OCI-LY7 (cell line): ENCODE results near the gene SWT1. TPM values are rescaled to one million over a fixed set of nuclear protein-coding genes. Genes with fewer than 3 reads are reported as not detected.

Experiments used
- BruUV-seq: library from RNA; stranded (reverse); fragments of 400-500 nt; replicated peaks from 2 replicates; lab custom pipeline; 2021; lab: Mats Ljungman, UMichigan
- CTCF ChIA-PET: fragments of 300-600 bp; sonication (Branson Sonifier 250); formaldehyde crosslinking; loops from one replicate; lab custom pipeline; 2022; ENCODE audit warnings: antibody characterized with exemption; ENCODE audit not compliant: unreplicated experiment; lab: Charles Lee
- POLR2A ChIA-PET: fragments of 300-600 bp; sonication (Branson Sonifier 250); formaldehyde crosslinking; loops from one replicate; lab custom pipeline; 2022; ENCODE audit warnings: antibody characterized with exemption; lab: Charles Lee
- DNase-seq: peaks from one replicate; pipeline ENCODE4 v3.0.0-alpha.2; 2015; ENCODE audit warnings: low spot score
- H2AFZ ChIP-seq: fragments of 200-600 bp; sonication (generic), shearing (Covaris generic); 2 replicates; pipeline ENCODE4 v1.6.1; 2014; ENCODE audit warnings: mild to moderate bottlenecking, antibody characterized with exemption, low read length, moderate library complexity
- H3K27ac ChIP-seq: fragments of 200-600 bp; sonication (generic); 2 replicates; pipeline ENCODE4 v1.5.1; 2014; ENCODE audit warnings: mixed run types, low read depth, mild to moderate bottlenecking, moderate library complexity, low read length, inconsistent platforms; ENCODE audit not compliant: poor library complexity, severe bottlenecking
- H3K36me3 ChIP-seq: fragments of 200-600 bp; sonication (generic); 2 replicates; pipeline ENCODE4 v1.6.1; 2014; ENCODE audit warnings: mild to moderate bottlenecking, antibody characterized with exemption, low read length, moderate library complexity, mixed read lengths; ENCODE audit not compliant: insufficient read depth
- H3K4me1 ChIP-seq: fragments of 200-600 bp; sonication (generic); 2 replicates; pipeline ENCODE4 v1.5.1; 2014; ENCODE audit warnings: mild to moderate bottlenecking, low read length; ENCODE audit not compliant: insufficient read depth, poor library complexity, severe bottlenecking
- H3K4me2 ChIP-seq: fragments of 200-600 bp; sonication (generic); 2 replicates; pipeline ENCODE4 v1.6.1; 2014; ENCODE audit warnings: mild to moderate bottlenecking, low read length
- H3K4me3 ChIP-seq: fragments of 200-600 bp; sonication (generic); 2 replicates; pipeline ENCODE4 v1.5.1; 2014; ENCODE audit warnings: mild to moderate bottlenecking, low read depth, low read length; ENCODE audit not compliant: poor library complexity, severe bottlenecking
- H3K79me2 ChIP-seq: fragments of 200-600 bp; sonication (generic); 2 replicates; pipeline ENCODE4 v1.6.1; 2016; ENCODE audit warnings: low read depth, mild to moderate bottlenecking, low read length, moderate library complexity, mixed read lengths; ENCODE audit not compliant: insufficient read depth
- H3K9me2 ChIP-seq: fragments of 200-600 bp; sonication (generic); 2 replicates; pipeline ENCODE4 v1.6.1; 2016; ENCODE audit warnings: mild to moderate bottlenecking, low read length, mixed read lengths; ENCODE audit not compliant: insufficient read depth
- H3K9me3 ChIP-seq: fragments of 200-600 bp; sonication (generic); 2 replicates; pipeline ENCODE4 v1.6.1; 2014; ENCODE audit warnings: mild to moderate bottlenecking, mixed run types, low read length, mixed read lengths
- H4K20me1 ChIP-seq: fragments of 200-600 bp; sonication (generic); 2 replicates; pipeline ENCODE4 v1.6.1; 2014; ENCODE audit warnings: mild to moderate bottlenecking, antibody characterized with exemption, low read length, moderate library complexity, mixed read lengths; ENCODE audit not compliant: insufficient read depth
- CTCF ChIP-seq: fragments of 200-600 bp; sonication (generic); conservative IDR thresholded peaks from 2 replicates; pipeline ENCODE4 v1.5.1; 2014; ENCODE audit warnings: mild to moderate bottlenecking, antibody characterized with exemption, low read length, moderate library complexity, mixed read lengths
- EZH2phosphoT487 ChIP-seq: fragments of 200-600 bp; sonication (generic); IDR thresholded peaks from 2 replicates; pipeline ENCODE4 v1.6.1; 2018; ENCODE audit warnings: low read depth, borderline replicate concordance, mild to moderate bottlenecking, mixed run types, antibody characterized with exemption, low read length, moderate library complexity, mixed read lengths
- intact Hi-C: fragments of 100-400 bp; cut with micrococcal nuclease; formaldehyde crosslinking; loops from one replicate; pipeline ENCODE4 v1.10.0; 2022; ENCODE audit not compliant: unreplicated experiment
- total RNA-seq, 2 experiments: library from RNA; depleted of rRNA in 1 of 2; stranded (reverse); fragments of >200 nt in 1 of 2; shearing (Covaris generic) in 1 of 2; gene quantifications; 2 replicates each; pipeline ENCODE4 v1.2.3, GENCODE V29; 2014 to 2022

SWT1 gene
- total RNA-seq, 2 experiments from 2014 or later: 2.1 to 2.6 TPM

- Histone ChIP-seq H3K4me2 (no peak overlapping the region), H3K4me3 (no peak overlapping the region), H3K4me1 (peaks cover 13% of the 10 kb centered on the region), H3K36me3 (peaks cover 32% of the 10 kb centered on the region), H3K27ac (no peak overlapping the region), H3K9me2 (no peaks in the 10 kb centered on the region), H3K79me2 (peaks cover 12% of the 10 kb centered on the region), H2AFZ (no peak overlapping the region), H3K9me3 (no peaks in the 10 kb centered on the region), H4K20me1 (no peaks in the 10 kb centered on the region)
- intact Hi-C loops: loop anchor here (10.0 kb wide), 1 partner anchor 1097 kb away; the partner anchor contains the start of gene TSEN15
- no peak for DNase-seq
- CTCF ChIA-PET: no interaction called here
- TF ChIP-seq CTCF (no peak), EZH2phosphoT487 (no peak)
- BruUV-seq: no TSS peak
- POLR2A ChIA-PET: interaction anchor here (0.7 to 1.0 kb wide), 2 partner anchors 12 to 17 kb away, joined by 3 read pairs; no protein-coding TSS in a partner anchor
Observed at GRCh38 chr1:185152187-185152767, 4.7 kb upstream of the SWT1 start.

GRCh38 chr1:185154912-185155513 is 2.0 kb upstream of the SWT1 start:
- BruUV-seq: no TSS peak

More at GRCh38 chr1:185154912-185155513, 2.0 kb upstream of the SWT1 start:
- Histone ChIP-seq H3K4me1 (peaks cover 21% of the 10 kb centered on the region), H3K9me3 (no peaks in the 10 kb centered on the region), H4K20me1 (no peaks in the 10 kb centered on the region), H3K36me3 (peaks cover 8% of the 10 kb centered on the region), H2AFZ (no peak overlapping the region), H3K4me3 (peak overlapping the region; percentile 89), H3K4me2 (peak overlapping the region; percentile 87), H3K27ac (no peak overlapping the region), H3K9me2 (no peaks in the 10 kb centered on the region), H3K79me2 (peaks cover 12% of the 10 kb centered on the region)
- no peak for DNase-seq
- CTCF ChIA-PET: no interaction called here
- intact Hi-C loops: loop anchor here (5.0 to 10.0 kb wide), 3 partner anchors 403 to 1222 kb away; partner anchors contain the start of genes EDEM3, ODR4, TPR and TSEN15
- TF ChIP-seq CTCF: no peak
- no peak for TF ChIP-seq EZH2phosphoT487
- POLR2A ChIA-PET: interaction anchor here (0.6 to 1.4 kb wide), 4 partner anchors 33 to 1296 kb away, joined by 3 to 5 read pairs (median 4); no protein-coding TSS in a partner anchor
